Trophoblast cell (in vitro differentiated cells and primary cell): ENCODE results near the gene POP5.
A peak's percentile ranks its signal among the peaks of the same experiment; 100 is the strongest.
"Not testable (repeated sequence)": the region's sequence is repeated elsewhere in the genome, so short reads cannot be mapped to it uniquely, and the experiment has no call there.

Experiments
- DNase-seq, 2 donors: peaks; one replicate each; pipeline ENCODE4 v3.0.0-alpha.2; 2016
- H2AFZ ChIP-seq: 2 replicates; pipeline ENCODE4 v1.6.1; 2013; ENCODE audit warnings: low read length, moderate library complexity, mild to moderate bottlenecking; ENCODE audit not compliant: insufficient read depth, poor library complexity
- H2AK5ac ChIP-seq: 2 replicates; pipeline ENCODE4 v1.6.1; 2013; ENCODE audit warnings: mild to moderate bottlenecking, low read length
- H2BK120ac ChIP-seq: 2 replicates; pipeline ENCODE4 v1.6.1; 2013; ENCODE audit warnings: low read length, mild to moderate bottlenecking, moderate library complexity; ENCODE audit not compliant: insufficient read depth, poor library complexity
- H2BK12ac ChIP-seq: 2 replicates; pipeline ENCODE4 v1.6.1; 2013; ENCODE audit warnings: mild to moderate bottlenecking, low read length, moderate library complexity
- H2BK5ac ChIP-seq: 2 replicates; pipeline ENCODE4 v1.6.1; 2013; ENCODE audit warnings: low read length, low read depth, moderate library complexity, mild to moderate bottlenecking; ENCODE audit not compliant: poor library complexity
- H3K14ac ChIP-seq: 2 replicates; pipeline ENCODE4 v1.6.1; 2013; ENCODE audit warnings: mild to moderate bottlenecking, low read length
- H3K18ac ChIP-seq: 2 replicates; pipeline ENCODE4 v1.6.1; 2013; ENCODE audit warnings: mild to moderate bottlenecking, low read length
- H3K23ac ChIP-seq: 2 replicates; pipeline ENCODE4 v1.6.1; 2013; ENCODE audit warnings: low read length
- H3K27ac ChIP-seq: 2 replicates; pipeline ENCODE4 v1.5.1; 2013; ENCODE audit warnings: low read depth, mild to moderate bottlenecking, inconsistent platforms, low read length, moderate library complexity
- H3K27me3 ChIP-seq: 2 replicates; pipeline ENCODE4 v1.6.1; 2013; ENCODE audit warnings: inconsistent platforms, mild to moderate bottlenecking, low read length, moderate library complexity; ENCODE audit not compliant: insufficient read depth
- H3K36me3 ChIP-seq, 2 experiments: 1 replicate in 1 of 2; 2 replicates in 1 of 2; pipeline ENCODE4 v1.6.1; 2013; ENCODE audit warnings: low read length in 2 of 2, mild to moderate bottlenecking in 2 of 2, moderate library complexity in 1 of 2; ENCODE audit not compliant: insufficient read depth in 2 of 2, control insufficient read depth in 1 of 2
- H3K4ac ChIP-seq: 2 replicates; pipeline ENCODE4 v1.6.1; 2013; ENCODE audit warnings: low read depth, mild to moderate bottlenecking, low read length, moderate library complexity
- H3K4me1 ChIP-seq, 2 experiments: 1 replicate in 1 of 2; 2 replicates in 1 of 2; pipeline ENCODE4 v1.6.1; 2013; ENCODE audit warnings: low read length in 2 of 2, mild to moderate bottlenecking in 2 of 2, moderate library complexity in 1 of 2; ENCODE audit not compliant: insufficient read depth in 2 of 2, control insufficient read depth in 1 of 2
- H3K4me2 ChIP-seq: 2 replicates; pipeline ENCODE4 v1.6.1; 2013; ENCODE audit warnings: inconsistent platforms, mild to moderate bottlenecking, low read length, moderate library complexity
- H3K4me3 ChIP-seq: 2 replicates; pipeline ENCODE4 v1.5.1; 2013; ENCODE audit warnings: mild to moderate bottlenecking, low read depth, low read length, inconsistent platforms
- H3K79me1 ChIP-seq: one replicate; pipeline ENCODE4 v1.6.1; 2013; ENCODE audit warnings: low read length
- H3K79me2 ChIP-seq: 2 replicates; pipeline ENCODE4 v1.6.1; 2013; ENCODE audit warnings: low read length, mild to moderate bottlenecking; ENCODE audit not compliant: control insufficient read depth, insufficient read depth, poor library complexity
- H3K9ac ChIP-seq: 2 replicates; pipeline ENCODE4 v1.6.1; 2013; ENCODE audit warnings: mild to moderate bottlenecking, low read length
- H3K9me3 ChIP-seq: 2 replicates; pipeline ENCODE4 v1.6.1; 2013; ENCODE audit warnings: low read depth, mild to moderate bottlenecking, control low read depth, inconsistent platforms, low read length; ENCODE audit not compliant: insufficient read depth
- H4K12ac ChIP-seq: 2 replicates; pipeline ENCODE4 v1.6.1; 2013; ENCODE audit warnings: low read depth, mild to moderate bottlenecking, low read length, moderate library complexity
- H4K8ac ChIP-seq: 2 replicates; pipeline ENCODE4 v1.6.1; 2013; ENCODE audit warnings: low read depth, mild to moderate bottlenecking, low read length, moderate library complexity
- H4K91ac ChIP-seq: one replicate; pipeline ENCODE4 v1.6.1; 2013; ENCODE audit warnings: low read depth, mild to moderate bottlenecking, low read length, moderate library complexity
- WGBS: extraction: QIAGEN DNeasy Blood & Tissue Kit; methylation state at CpG from one replicate; pipeline ENCODE4 v1.1.7; 2013; ENCODE audit warnings: missing lambda C conversion rate; ENCODE audit not compliant: insufficient read length, insufficient coverage; ENCODE audit errors: extremely low coverage; 5-methylcytosine and 5-hydroxymethylcytosine counted together

Gene POP5

DNA sequence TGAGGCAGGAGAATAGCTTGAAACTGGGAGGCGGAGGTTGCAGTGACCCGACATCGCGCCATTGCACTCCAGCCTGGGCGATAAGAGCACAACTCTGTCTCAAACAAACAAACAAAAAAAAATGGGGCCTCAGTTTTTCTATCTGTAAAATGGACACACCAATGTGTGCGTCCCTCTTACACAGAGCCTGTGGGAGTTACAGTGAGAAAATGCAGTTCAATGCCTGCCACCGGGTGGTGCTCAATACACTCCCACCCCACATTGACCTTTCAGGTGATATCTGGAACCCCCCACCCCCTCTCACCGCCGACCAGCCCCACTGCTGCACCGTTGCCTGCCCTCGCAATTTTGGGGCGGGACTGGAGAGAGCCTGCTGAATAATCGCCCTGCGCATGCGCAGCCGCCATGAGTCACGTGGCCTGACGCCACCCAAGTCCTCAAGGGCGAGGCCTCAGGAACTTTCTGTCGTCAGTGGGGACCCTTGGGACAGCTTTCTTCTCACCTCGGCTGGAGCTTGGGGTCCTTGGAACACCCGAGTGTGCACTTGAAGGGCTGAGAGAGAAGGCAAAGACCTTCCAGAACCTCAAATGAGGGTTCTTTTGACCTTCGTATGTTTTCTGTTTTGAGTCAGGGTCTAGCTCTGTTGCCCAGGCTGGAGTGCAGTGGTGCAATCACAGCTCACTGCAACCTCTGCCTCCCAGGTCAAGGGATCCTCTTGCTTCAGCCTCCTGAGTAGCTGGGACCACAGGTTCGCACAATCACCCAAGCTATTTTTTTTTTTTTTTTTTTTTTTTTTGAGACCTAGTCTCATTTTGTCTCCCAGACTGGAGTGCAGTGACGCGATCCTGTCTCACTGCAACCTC, 44.6 kb upstream of the POP5 start:
- WGBS: no CpG with 5 or more reads among the region's 26 CpGs

DNA sequence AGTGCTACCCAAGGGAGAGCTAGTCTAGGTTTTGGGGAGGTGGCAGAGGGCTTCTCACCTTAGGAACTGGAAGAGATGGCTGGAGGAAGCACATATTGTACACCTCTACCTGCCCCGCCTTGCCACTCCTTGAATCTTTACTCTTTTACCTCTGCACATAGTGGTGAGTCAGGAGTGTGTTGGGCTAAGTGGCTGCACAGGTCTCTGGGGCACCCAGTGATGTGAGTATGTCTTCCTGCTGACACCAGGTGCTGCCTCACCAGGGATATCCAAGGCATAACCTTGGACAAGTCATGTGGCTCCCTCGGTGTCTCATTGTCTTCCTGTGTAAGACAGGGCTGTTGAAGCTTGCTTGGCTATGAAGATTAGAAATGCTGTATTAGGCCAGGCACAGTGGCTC, 39.4 kb upstream of the POP5 start:
- H3K23ac ChIP-seq: no peak overlapping the region
- H3K4me1 ChIP-seq: no peaks in the 10 kb centered on the region
- H2BK5ac ChIP-seq: no peak overlapping the region
- H2AFZ ChIP-seq: no peak overlapping the region
- DNase-seq: no peak
- H3K9me3 ChIP-seq: peaks cover under 1% of the 10 kb centered on the region
- no CpG with 5 or more reads among the region's 2 CpGs for WGBS
- no peaks in the 10 kb centered on the region for H3K36me3 ChIP-seq
- no peak overlapping the region for H2BK12ac ChIP-seq
- no peak overlapping the region for H4K8ac ChIP-seq
- H3K27me3 ChIP-seq: no peaks in the 10 kb centered on the region
- no peak overlapping the region for H3K4me3 ChIP-seq
- no peak overlapping the region for H3K14ac ChIP-seq
- no peak overlapping the region for H3K18ac ChIP-seq
- H3K79me2 ChIP-seq: no peaks in the 10 kb centered on the region
- H2BK120ac ChIP-seq: no peak overlapping the region
- no peaks in the 10 kb centered on the region for H3K79me1 ChIP-seq
- no peak overlapping the region for H3K4ac ChIP-seq
- no peak overlapping the region for H4K91ac ChIP-seq
- no peak overlapping the region for H3K27ac ChIP-seq
- no peak overlapping the region for H2AK5ac ChIP-seq
- no peak overlapping the region for H3K9ac ChIP-seq
- H4K12ac ChIP-seq: no peak overlapping the region
- no peak overlapping the region for H3K4me2 ChIP-seq

More for the DNA sequence above, 44.6 kb upstream of the POP5 start:
- no peak overlapping the region for H3K4me2 ChIP-seq
- H3K18ac ChIP-seq: no peak overlapping the region
- no peak overlapping the region for H2AFZ ChIP-seq
- H3K4ac ChIP-seq: no peak overlapping the region
- peak; percentile 33 to 72 for DNase-seq
- H2AK5ac ChIP-seq: no peak overlapping the region
- no peaks in the 10 kb centered on the region for H3K27me3 ChIP-seq
- no peak overlapping the region for H3K23ac ChIP-seq
- H3K14ac ChIP-seq: no peak overlapping the region
- H2BK5ac ChIP-seq: no peak overlapping the region
- H4K12ac ChIP-seq: no peak overlapping the region
- no peak overlapping the region for H2BK12ac ChIP-seq
- H2BK120ac ChIP-seq: no peak overlapping the region
- H3K9me3 ChIP-seq: peaks cover 2% of the 10 kb centered on the region
- no peak overlapping the region for H3K9ac ChIP-seq
- no peaks in the 10 kb centered on the region for H3K79me2 ChIP-seq
- no peak overlapping the region for H4K8ac ChIP-seq
- H4K91ac ChIP-seq: no peak overlapping the region
- no peak overlapping the region for H3K4me3 ChIP-seq
- H3K36me3 ChIP-seq: no peaks in the 10 kb centered on the region
- H3K79me1 ChIP-seq: no peaks in the 10 kb centered on the region
- no peak overlapping the region for H3K27ac ChIP-seq
- no peaks in the 10 kb centered on the region for H3K4me1 ChIP-seq

DNA sequence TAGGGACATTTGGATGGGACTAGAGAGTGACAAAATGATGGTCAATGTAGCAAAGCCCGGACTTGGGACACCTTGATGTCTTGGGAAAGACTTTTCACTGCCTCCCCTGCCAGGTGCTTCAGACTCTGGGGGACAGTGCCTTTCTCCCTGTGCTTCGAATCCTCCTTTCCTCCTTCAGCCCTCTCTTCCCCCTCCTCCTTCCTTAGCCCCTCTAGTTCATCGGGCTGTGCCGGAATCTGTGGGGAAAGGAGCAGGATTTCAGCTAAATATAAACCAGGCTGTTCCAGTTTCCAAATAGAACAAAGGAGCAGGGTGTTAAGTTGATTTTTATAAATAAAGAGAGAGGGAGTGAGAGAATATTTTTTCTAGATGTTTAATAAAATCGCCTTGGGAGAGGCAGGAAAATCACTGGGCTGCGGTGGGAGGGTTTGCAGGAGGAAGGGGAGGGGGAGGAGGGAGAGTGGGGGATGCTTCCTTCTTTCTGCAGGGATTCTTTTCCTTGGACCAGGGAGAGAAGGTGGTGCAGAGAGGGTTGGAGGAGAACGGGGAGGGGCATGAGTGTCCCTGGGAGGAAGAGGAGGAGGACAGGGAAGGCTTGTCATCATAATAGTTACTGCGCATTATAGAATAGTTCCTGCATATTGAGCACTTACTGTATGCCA, 37.9 kb upstream of the POP5 start:
- Histone ChIP-seq H3K4ac (no peak overlapping the region), H3K4me1 (no peaks in the 10 kb centered on the region), H3K27me3 (no peaks in the 10 kb centered on the region), H3K23ac (no peak overlapping the region), H3K9ac (no peak overlapping the region), H3K79me2 (no peaks in the 10 kb centered on the region), H2BK120ac (no peak overlapping the region), H3K4me2 (no peak overlapping the region), H2AK5ac (no peak overlapping the region), H3K9me3 (no peaks in the 10 kb centered on the region), H3K14ac (no peak overlapping the region), H3K18ac (no peak overlapping the region), H2AFZ (no peak overlapping the region), H2BK5ac (no peak overlapping the region), H4K8ac (no peak overlapping the region), H3K4me3 (no peak overlapping the region), H4K12ac (no peak overlapping the region), H3K27ac (no peak overlapping the region), H4K91ac (no peak overlapping the region), H2BK12ac (no peak overlapping the region), H3K36me3 (no peaks in the 10 kb centered on the region), H3K79me1 (no peaks in the 10 kb centered on the region)
- no peak for DNase-seq
- WGBS: 86% methylated on average over 1 of the region's 8 CpGs

DNA sequence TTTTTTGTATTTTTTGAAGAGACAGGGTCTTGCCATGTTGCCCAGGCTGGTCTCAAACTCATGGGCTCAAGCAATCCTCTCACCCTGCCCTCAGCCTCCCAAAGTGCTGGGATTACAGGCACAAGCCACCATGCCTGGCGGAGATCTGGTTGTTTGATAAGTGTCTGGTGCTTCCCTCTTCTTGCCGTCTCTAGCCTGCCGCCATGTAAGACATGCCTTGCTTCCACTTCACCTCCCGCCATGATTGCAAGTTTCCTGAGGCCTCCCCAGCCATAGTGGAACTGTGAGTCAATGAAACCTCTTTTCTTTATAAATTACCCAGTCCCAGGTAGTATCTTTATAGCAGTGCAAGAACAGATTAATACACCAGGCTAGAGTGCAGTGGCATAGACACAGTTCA, 36.6 kb upstream of the POP5 start:
- H4K91ac ChIP-seq, H3K4me2 ChIP-seq, H4K12ac ChIP-seq, H3K4ac ChIP-seq, H2AK5ac ChIP-seq, H4K8ac ChIP-seq, DNase-seq, H2BK120ac ChIP-seq, H2BK5ac ChIP-seq, H3K23ac ChIP-seq, H3K18ac ChIP-seq, H3K79me2 ChIP-seq, H3K4me3 ChIP-seq, H3K14ac ChIP-seq, H3K79me1 ChIP-seq, H3K4me1 ChIP-seq, H3K9me3 ChIP-seq, H2BK12ac ChIP-seq, H3K36me3 ChIP-seq, H2AFZ ChIP-seq, H3K27me3 ChIP-seq, H3K27ac ChIP-seq, H3K9ac ChIP-seq: not testable (repeated sequence)
- no CpG with 5 or more reads among the region's 4 CpGs for WGBS
